ENCODE measurements around the gene MTIF3.

Gene MTIF3

GRCh38 chr13:27470075-27470820, 19.9 kb upstream of the MTIF3 start:
- H3K27ac Mint-ChIP-seq = no peak overlapping the region
- no peak overlapping the region for H3K4me3 Mint-ChIP-seq
- no peaks in the 10 kb centered on the region for H3K36me3 Mint-ChIP-seq
- peaks cover 6% of the 10 kb centered on the region for H3K4me1 Mint-ChIP-seq
- H3K27me3 Mint-ChIP-seq = no peaks in the 10 kb centered on the region
- H3K9me3 Mint-ChIP-seq = no peaks in the 10 kb centered on the region

- no peak overlapping the region for H3K27ac Mint-ChIP-seq
- peaks cover 6% of the 10 kb centered on the region for H3K4me1 Mint-ChIP-seq
- H3K36me3 Mint-ChIP-seq = no peaks in the 10 kb centered on the region
- no peaks in the 10 kb centered on the region for H3K27me3 Mint-ChIP-seq
- no peak overlapping the region for H3K4me3 Mint-ChIP-seq
- no peaks in the 10 kb centered on the region for H3K9me3 Mint-ChIP-seq
Measured at GRCh38 chr13:27466513-27466912, 16.1 kb upstream of the MTIF3 start.

GRCh38 chr13:27465611-27466010, 15.2 kb upstream of the MTIF3 start:
- H3K4me1 Mint-ChIP-seq = peaks cover 6% of the 10 kb centered on the region
- no peaks in the 10 kb centered on the region for H3K27me3 Mint-ChIP-seq
- no peaks in the 10 kb centered on the region for H3K9me3 Mint-ChIP-seq
- H3K36me3 Mint-ChIP-seq = no peaks in the 10 kb centered on the region
- H3K27ac Mint-ChIP-seq = no peak overlapping the region
- H3K4me3 Mint-ChIP-seq = no peak overlapping the region

- Mint-ChIP-seq H3K4me1 (peaks cover 6% of the 10 kb centered on the region), H3K27me3 (no peaks in the 10 kb centered on the region), H3K9me3 (no peaks in the 10 kb centered on the region), H3K27ac (no peak overlapping the region), H3K36me3 (no peaks in the 10 kb centered on the region), H3K4me3 (no peak overlapping the region)
Measured at GRCh38 chr13:27463500-27463899, 13.1 kb upstream of the MTIF3 start.

- H3K27ac Mint-ChIP-seq = no peak overlapping the region
- no peaks in the 10 kb centered on the region for H3K36me3 Mint-ChIP-seq
- H3K4me1 Mint-ChIP-seq = peaks cover 6% of the 10 kb centered on the region
- H3K4me3 Mint-ChIP-seq = no peak overlapping the region
- no peaks in the 10 kb centered on the region for H3K27me3 Mint-ChIP-seq
- H3K9me3 Mint-ChIP-seq = no peaks in the 10 kb centered on the region
Measured at GRCh38 chr13:27461940-27462584, 11.7 kb upstream of the MTIF3 start.

- Mint-ChIP-seq H3K36me3 (no peaks in the 10 kb centered on the region), H3K27me3 (no peaks in the 10 kb centered on the region), H3K4me3 (peak overlapping the region; percentile 89), H3K4me1 (peaks cover 28% of the 10 kb centered on the region), H3K27ac (peak overlapping the region; percentile 99), H3K9me3 (no peaks in the 10 kb centered on the region)
Measured at GRCh38 chr13:27455331-27455855, 5.0 kb upstream of the MTIF3 start.

GRCh38 chr13:27450921-27451471, 632 bp upstream of the MTIF3 start:
- no peaks in the 10 kb centered on the region for H3K9me3 Mint-ChIP-seq
- H3K4me3 Mint-ChIP-seq = peak overlapping the region; percentile 89
- no peaks in the 10 kb centered on the region for H3K27me3 Mint-ChIP-seq
- H3K36me3 Mint-ChIP-seq = no peaks in the 10 kb centered on the region
- H3K27ac Mint-ChIP-seq = peak overlapping the region; percentile 93
- H3K4me1 Mint-ChIP-seq = peaks cover 57% of the 10 kb centered on the region

GRCh38 chr13:27449081-27449603, 1.2 kb downstream of the MTIF3 start:
- Mint-ChIP-seq H3K4me1 (peaks cover 61% of the 10 kb centered on the region), H3K27me3 (no peaks in the 10 kb centered on the region), H3K36me3 (peaks cover 4% of the 10 kb centered on the region), H3K27ac (peak overlapping the region; percentile 93), H3K9me3 (no peaks in the 10 kb centered on the region), H3K4me3 (peak overlapping the region; percentile 89)

- H3K9me3 Mint-ChIP-seq = no peaks in the 10 kb centered on the region
- H3K27ac Mint-ChIP-seq = peak overlapping the region; percentile 69
- H3K27me3 Mint-ChIP-seq = no peaks in the 10 kb centered on the region
- peaks cover 4% of the 10 kb centered on the region for H3K36me3 Mint-ChIP-seq
- peaks cover 56% of the 10 kb centered on the region for H3K4me1 Mint-ChIP-seq
- H3K4me3 Mint-ChIP-seq = peak overlapping the region; percentile 57
Measured at GRCh38 chr13:27448308-27448707, 2.1 kb downstream of the MTIF3 start.

- Mint-ChIP-seq H3K27me3 (no peaks in the 10 kb centered on the region), H3K4me1 (peaks cover 65% of the 10 kb centered on the region), H3K27ac (peak overlapping the region; percentile 69), H3K36me3 (peaks cover 7% of the 10 kb centered on the region), H3K9me3 (no peaks in the 10 kb centered on the region), H3K4me3 (peak overlapping the region; percentile 67)
Measured at GRCh38 chr13:27446986-27447583, 3.3 kb downstream of the MTIF3 start.

GRCh38 chr13:27442797-27443196, 7.6 kb downstream of the MTIF3 start:
- Mint-ChIP-seq H3K27ac (peak overlapping the region; percentile 48), H3K4me3 (peak overlapping the region; percentile 63), H3K9me3 (no peaks in the 10 kb centered on the region), H3K4me1 (peaks cover 67% of the 10 kb centered on the region), H3K27me3 (no peaks in the 10 kb centered on the region), H3K36me3 (peaks cover 12% of the 10 kb centered on the region)

GRCh38 chr13:27442071-27442647, 8.2 kb downstream of the MTIF3 start:
- Mint-ChIP-seq H3K4me1 (peaks cover 67% of the 10 kb centered on the region), H3K9me3 (no peaks in the 10 kb centered on the region), H3K4me3 (peak overlapping the region; percentile 63), H3K27me3 (no peaks in the 10 kb centered on the region), H3K27ac (peak overlapping the region; percentile 48), H3K36me3 (peaks cover 13% of the 10 kb centered on the region)

- H3K27ac Mint-ChIP-seq = peak overlapping the region; percentile 64
- peaks cover 52% of the 10 kb centered on the region for H3K4me1 Mint-ChIP-seq
- no peaks in the 10 kb centered on the region for H3K9me3 Mint-ChIP-seq
- H3K27me3 Mint-ChIP-seq = no peaks in the 10 kb centered on the region
- peaks cover 12% of the 10 kb centered on the region for H3K36me3 Mint-ChIP-seq
- no peak overlapping the region for H3K4me3 Mint-ChIP-seq
Measured at GRCh38 chr13:27440408-27440807, 10.0 kb downstream of the MTIF3 start.

- Mint-ChIP-seq H3K4me3 (no peak overlapping the region), H3K36me3 (peaks cover 17% of the 10 kb centered on the region), H3K9me3 (no peaks in the 10 kb centered on the region), H3K27ac (no peak overlapping the region), H3K4me1 (peaks cover 53% of the 10 kb centered on the region), H3K27me3 (no peaks in the 10 kb centered on the region)
Measured at GRCh38 chr13:27437126-27437525, 13.2 kb downstream of the MTIF3 start.

- Mint-ChIP-seq H3K4me1 (peaks cover 51% of the 10 kb centered on the region), H3K4me3 (peak overlapping the region; percentile 7), H3K27me3 (no peaks in the 10 kb centered on the region), H3K36me3 (peaks cover 27% of the 10 kb centered on the region), H3K9me3 (no peaks in the 10 kb centered on the region), H3K27ac (peak overlapping the region; percentile 57)
Measured at GRCh38 chr13:27432611-27433210, 17.7 kb downstream of the MTIF3 start.
